Psoas muscle (tissue), 8 donors: ENCODE results near the gene MRPL3. TPM values are rescaled to one million over a fixed set of nuclear protein-coding genes. Genes with fewer than 3 reads are reported as not detected.

Experiments
- ATAC-seq, 4 donors: fragments of 200-7000 bp; cut with Tn5 transposase; one replicate each; pipeline ENCODE4 v1.9.1; 2020; ENCODE audit warnings: moderate library complexity in 3 of 4, mild to moderate bottlenecking in 2 of 4
- DNase-seq, 2 donors: peaks; one replicate each; pipeline ENCODE4 v3.0.0-alpha.2; 2020
- H3K27ac ChIP-seq: fragments of 200-600 bp; one replicate; pipeline ENCODE4 v1.8.0; 2022
- H3K27me3 ChIP-seq, 3 donors: fragments of 200-600 bp in 1 of 3; one replicate each; pipeline versions ENCODE4 v1.6.1 to v1.8.0; 2013 to 2022; ENCODE audit warnings: low read length in 2 of 3, mild to moderate bottlenecking in 2 of 3, moderate library complexity in 1 of 3; ENCODE audit not compliant: insufficient read depth in 3 of 3
- H3K36me3 ChIP-seq, 2 donors: fragments of 200-600 bp in 1 of 2; one replicate each; pipeline versions ENCODE4 v1.6.1 to v1.8.0; 2013 to 2022; ENCODE audit warnings: low read depth in 1 of 2, mild to moderate bottlenecking in 1 of 2, moderate library complexity in 1 of 2; ENCODE audit not compliant: insufficient read depth in 1 of 2
- H3K4me1 ChIP-seq: fragments of 200-600 bp; one replicate; pipeline ENCODE4 v1.8.0; 2022
- H3K4me3 ChIP-seq: fragments of 200-600 bp; one replicate; pipeline ENCODE4 v1.8.0; 2022; ENCODE audit warnings: mild to moderate bottlenecking
- H3K9me3 ChIP-seq: fragments of 200-600 bp; one replicate; pipeline ENCODE4 v1.8.0; 2022
- CTCF ChIP-seq: fragments of 200-600 bp; IDR thresholded peaks from one replicate; pipeline ENCODE4 v1.8.0; 2022; ENCODE audit warnings: antibody characterized with exemption
- WGBS, 3 donors: extraction: QIAGEN DNeasy Blood & Tissue Kit; methylation state at CpG; one replicate each; pipeline versions ENCODE4 v1.1.6 to v1.1.7; 2013; 5-methylcytosine and 5-hydroxymethylcytosine counted together
- intact Hi-C, 2 donors: fragments of 100-400 bp; cut with DNase I; formaldehyde crosslinking; loops; one replicate each; pipeline versions ENCODE4 v1.11.0 to v1.14.2; 2022
- polyA plus RNA-seq, 3 donors: library from polyadenylated mRNA; stranded (reverse); fragments of 200-250 nt; gene quantifications; one replicate each; pipeline ENCODE4 v1.2.3, GENCODE V29; 2013
- total RNA-seq, 4 donors: library from RNA; stranded (reverse); fragmentation: NEBNext Ultra II Directional in 2 of 4; extraction: Animal tissue kit (Norgen Biotek cat#: 25700) in 2 of 4; gene quantifications; one replicate each; pipeline versions ENCODE4 v1.2.1 to v1.2.4, GENCODE V29; 2021 to 2023
- donor health status: healthy with polysubstance abuse.
- donor health status: DM: no; HTN: no; CAD: no; lungs with moderate emphysema.
- donor health status: Bipolar disorder and iron deficiency.
- donor health status: healthy.
- donor health status: DM: yes; HTN: yes; CAD: no.
- donor health status: DM: no; HTN: no; CAD: no.
- donor health status: DM: no; HTN: no; CAD: no.
- donor health status: DM: yes; HTN: yes; CAD: no.

MRPL3 gene
- total and polyA plus RNA-seq, 7 donors, result 53.0 to 156 (median 85.5) TPM

DNA sequence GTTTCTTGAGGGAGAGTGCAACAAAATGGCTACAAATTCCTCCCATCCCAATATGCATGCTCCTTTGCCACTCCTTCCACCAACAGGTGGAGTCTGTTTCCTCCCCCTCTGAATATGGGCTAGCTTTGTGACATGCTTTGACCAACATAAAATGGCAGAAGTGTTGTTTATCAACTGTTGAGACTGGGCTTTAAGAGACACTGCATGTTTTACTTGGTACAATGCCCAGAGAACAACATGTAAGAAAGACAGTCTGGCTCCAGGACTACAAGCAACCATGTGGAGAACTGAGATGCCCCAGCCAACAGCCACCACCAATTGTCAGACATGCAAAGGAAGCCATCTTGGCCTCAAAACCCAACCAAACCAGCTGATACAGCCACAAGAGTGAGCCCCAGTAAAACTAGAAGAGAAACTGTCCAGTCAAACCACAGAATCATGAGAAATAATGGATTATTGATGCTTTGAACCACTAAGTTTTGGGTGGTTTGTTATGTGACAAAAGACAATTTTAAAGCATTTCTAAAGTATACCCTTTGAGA, 80.7 kb downstream of the MRPL3 start:
- H3K4me3 ChIP-seq, result no peak overlapping the region
- TF ChIP-seq CTCF, result no peak
- no peaks in the 10 kb centered on the region for H3K9me3 ChIP-seq
- no peak overlapping the region for H3K27ac ChIP-seq
- DNase-seq (no peak), ATAC-seq (no peak)
- no peaks in the 10 kb centered on the region for H3K27me3 ChIP-seq
- H3K36me3 ChIP-seq, result no peaks in the 10 kb centered on the region
- H3K4me1 ChIP-seq, result no peaks in the 10 kb centered on the region
- intact Hi-C loops, result no loop called here

DNA sequence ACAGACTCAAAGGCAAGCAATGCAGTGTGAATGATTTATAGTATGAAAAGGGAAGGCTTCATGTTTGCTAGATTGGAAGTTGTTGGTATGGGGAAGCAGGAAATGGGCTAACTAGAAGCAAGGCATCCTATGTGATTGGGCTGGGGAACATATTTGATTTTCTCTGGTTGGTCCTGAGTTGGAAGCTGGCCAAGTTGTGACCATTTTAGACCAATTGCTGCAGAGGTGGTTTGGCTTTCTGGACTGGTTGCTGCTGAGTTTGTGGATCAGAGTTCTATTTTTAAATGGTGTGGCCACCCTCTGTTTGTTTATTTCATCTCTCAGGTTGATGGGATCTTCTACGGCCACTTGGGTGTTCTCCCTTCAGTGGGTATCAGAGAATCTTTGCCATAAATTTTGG, 81.5 kb downstream of the MRPL3 start:
- Histone ChIP-seq H3K9me3 (no peaks in the 10 kb centered on the region), H3K27ac (no peak overlapping the region), H3K27me3 (no peaks in the 10 kb centered on the region), H3K36me3 (no peaks in the 10 kb centered on the region), H3K4me3 (no peak overlapping the region), H3K4me1 (no peaks in the 10 kb centered on the region)
- TF ChIP-seq CTCF, result no peak
- DNase-seq, result no peak
- ATAC-seq, result no peak
- WGBS, 3 donors, result 46 to 88% (median 78%) methylated on average over 1 of the region's 1 CpG
- intact Hi-C loops, result no loop called here

DNA sequence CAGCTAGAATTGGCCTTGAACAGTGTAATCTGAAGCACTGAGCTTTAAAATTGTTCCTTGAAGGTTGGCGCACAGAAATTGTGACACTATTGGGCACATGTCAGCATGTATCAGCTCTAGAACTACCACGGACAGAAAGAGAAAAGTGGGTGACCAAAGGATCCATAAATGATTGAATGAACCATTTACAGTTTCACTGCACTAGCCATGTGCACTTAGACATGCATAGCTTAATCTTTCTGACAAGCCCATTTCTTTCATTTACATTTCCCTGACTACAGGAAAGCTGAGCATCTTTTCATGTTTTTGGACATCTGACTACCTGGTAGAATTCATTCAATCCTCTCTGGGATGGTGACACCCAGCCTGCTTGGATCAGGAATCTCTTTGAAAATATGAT, 85.0 kb downstream of the MRPL3 start:
- intact Hi-C loops, result no loop called here
- H3K36me3 ChIP-seq, result no peaks in the 10 kb centered on the region
- no peak for TF ChIP-seq CTCF
- no peaks in the 10 kb centered on the region for H3K9me3 ChIP-seq
- no peak overlapping the region for H3K27ac ChIP-seq
- no peaks in the 10 kb centered on the region for H3K4me1 ChIP-seq
- no peak for DNase-seq
- no peak overlapping the region for H3K4me3 ChIP-seq
- 80 to 87% (median 86%) methylated on average over 2 of the region's 2 CpGs for WGBS, 3 donors
- ATAC-seq, result no peak
- no peaks in the 10 kb centered on the region for H3K27me3 ChIP-seq

Other genes starting within 250 kb of the MRPL3 start
- gene NUDT16, start 121.2 kb downstream of the MRPL3 start, total RNA-seq, result 10 to 100 TPM in 3 of 4 donors, 1 to 10 TPM in 1; 9.0 to 25.9 (median 11.4) TPM
- 10 to 100 TPM in 1 of 3 donors, 1 to 10 TPM in 2; 5.2 to 10.9 (median 8.9) TPM for gene NUDT16, start 121.2 kb downstream of the MRPL3 start, polyA plus RNA-seq